H1 (cell line): ENCODE data around the gene C3orf18. TPM values are rescaled to one million over a fixed set of nuclear protein-coding genes. Genes with fewer than 3 reads are reported as not detected.

Experiments used
- CTCF ChIA-PET: fragments of 300-600 bp; sonication (Branson Sonifier 250); formaldehyde crosslinking; loops from one replicate; lab custom pipeline; 2021; ENCODE audit not compliant: partially characterized antibody; lab: Charles Lee
- POLR2A ChIA-PET: fragments of 300-600 bp; sonication (Branson Sonifier 250); formaldehyde crosslinking; loops from one replicate; lab custom pipeline; 2021; ENCODE audit warnings: inconsistent platforms; ENCODE audit not compliant: partially characterized antibody; lab: Charles Lee
- DNase-seq, 2 experiments: peaks; one replicate each; pipeline versions ENCODE4 v3.0.0 to v3.0.0-alpha.2; 2010 to 2022; ENCODE audit warnings: low spot score in 2 of 2, low read depth in 1 of 2, mixed read lengths in 1 of 2
- FAIRE-seq: peaks from 2 replicates; lab custom pipeline; 2011; peaks lifted over from hg19 to GRCh38; lab: Jason Lieb, UNC
- H2AFZ ChIP-seq: 2 replicates; pipeline ENCODE4 v1.8.1; 2012; ENCODE audit warnings: low read length, inconsistent platforms
- H2AK5ac ChIP-seq: 2 replicates; pipeline ENCODE4 v1.6.1; 2013; ENCODE audit warnings: low read depth, low read length
- H2BK120ac ChIP-seq: replicated peaks from 2 replicates; pipeline ENCODE3; 2013; ENCODE audit warnings: low read depth, low read length, inconsistent platforms
- H2BK12ac ChIP-seq: 2 replicates; pipeline ENCODE4 v1.6.1; 2013; ENCODE audit warnings: low read depth, low read length
- H2BK15ac ChIP-seq: 2 replicates; pipeline ENCODE4 v1.6.1; 2013; ENCODE audit warnings: low read length
- H2BK20ac ChIP-seq: 2 replicates; pipeline ENCODE4 v1.6.1; 2013; ENCODE audit warnings: low read length
- H2BK5ac ChIP-seq: 2 replicates; pipeline ENCODE4 v1.6.1; 2013; ENCODE audit warnings: low read depth, low read length
- H3K14ac ChIP-seq: 2 replicates; pipeline ENCODE4 v1.6.1; 2013; ENCODE audit warnings: inconsistent platforms; ENCODE audit not compliant: insufficient read length
- H3K18ac ChIP-seq: 2 replicates; pipeline ENCODE4 v1.6.1; 2013; ENCODE audit warnings: low read length; ENCODE audit errors: extremely low read depth
- H3K23ac ChIP-seq: 2 replicates; pipeline ENCODE4 v1.6.1; 2013; ENCODE audit warnings: inconsistent platforms; ENCODE audit not compliant: insufficient read length
- H3K23me2 ChIP-seq: 2 replicates; pipeline ENCODE4 v1.6.1; 2013; ENCODE audit warnings: low read depth, low read length
- H3K27ac ChIP-seq: 2 replicates; pipeline ENCODE4 v1.6.1; 2011; ENCODE audit warnings: low read depth, low read length, inconsistent platforms
- H3K27me3 ChIP-seq, 4 experiments: replicated peaks in 1 of 4; 1 replicate in 1 of 4; 2 replicates in 3 of 4; pipeline versions ENCODE4 v1.6.1 to v1.8.1; 2011 to 2013; ENCODE audit warnings: low read length in 3 of 4, mild to moderate bottlenecking in 3 of 4, inconsistent platforms in 2 of 4, mixed read lengths in 2 of 4, moderate library complexity in 1 of 4; ENCODE audit not compliant: control insufficient read depth in 3 of 4, insufficient read depth in 3 of 4; ENCODE audit errors: extremely low read depth in 1 of 4
- H3K36me3 ChIP-seq, 4 experiments: 2 replicates each; pipeline versions ENCODE4 v1.6.1 to v1.8.1; 2011 to 2013; ENCODE audit warnings: mild to moderate bottlenecking in 4 of 4, low read length in 3 of 4, moderate library complexity in 2 of 4, control low read depth in 1 of 4, inconsistent platforms in 1 of 4; ENCODE audit not compliant: insufficient read depth in 4 of 4, control insufficient read depth in 2 of 4
- H3K4ac ChIP-seq: replicated peaks from 2 replicates; pipeline ENCODE3; 2013; ENCODE audit warnings: low read length, low read depth, mixed read lengths, inconsistent platforms; ENCODE audit not compliant: insufficient read length
- H3K4me1 ChIP-seq, 4 experiments: replicated peaks in 1 of 4; 1 replicate in 1 of 4; 2 replicates in 3 of 4; pipeline versions ENCODE4 v1.6.1 to v1.8.1; 2011 to 2013; ENCODE audit warnings: low read length in 3 of 4, inconsistent platforms in 2 of 4, mixed read lengths in 1 of 4; ENCODE audit not compliant: insufficient read depth in 4 of 4, control insufficient read depth in 3 of 4
- H3K4me2 ChIP-seq, 2 experiments: 2 replicates each; pipeline versions ENCODE4 v1.6.1 to v1.8.1; 2011 to 2013; ENCODE audit warnings: low read depth in 2 of 2, low read length in 2 of 2, control low read depth in 1 of 2, inconsistent platforms in 1 of 2, mild to moderate bottlenecking in 1 of 2; ENCODE audit not compliant: insufficient read depth in 1 of 2
- H3K4me3 ChIP-seq, 4 experiments: fragments of 200-600, 300-600 bp in 1 of 4; sonication (generic), shearing (Covaris generic), sonication (Bioruptor Twin) in 1 of 4; 2 replicates each; pipeline versions ENCODE4 v1.5.1 to v1.8.1; 2011 to 2016; ENCODE audit warnings: low read length in 4 of 4, low read depth in 3 of 4, control low read depth in 2 of 4, inconsistent platforms in 2 of 4, mild to moderate bottlenecking in 2 of 4, mixed read lengths in 1 of 4, moderate library complexity in 1 of 4; ENCODE audit not compliant: insufficient read depth in 2 of 4; ENCODE audit errors: extremely low read depth in 1 of 4
- H3K56ac ChIP-seq: replicated peaks from 2 replicates; pipeline ENCODE3; 2013; ENCODE audit warnings: low read depth, mild to moderate bottlenecking, mixed read lengths, low read length, inconsistent platforms; ENCODE audit not compliant: insufficient read length
- H3K79me1 ChIP-seq: 2 replicates; pipeline ENCODE4 v1.6.1; 2013; ENCODE audit warnings: low read depth, low read length, control low read depth
- H3K79me2 ChIP-seq, 2 experiments: 2 replicates each; pipeline versions ENCODE4 v1.6.1 to v1.8.1; 2012 to 2013; ENCODE audit warnings: low read length in 2 of 2, mild to moderate bottlenecking in 2 of 2, inconsistent platforms in 1 of 2; ENCODE audit not compliant: insufficient read depth in 2 of 2, control insufficient read depth in 1 of 2
- H3K9ac ChIP-seq, 4 experiments: replicated peaks in 1 of 4; 1 replicate in 1 of 4; 2 replicates in 3 of 4; pipeline versions ENCODE4 v1.6.1 to v1.8.1; 2011 to 2013; ENCODE audit warnings: low read depth in 3 of 4, low read length in 3 of 4, control low read depth in 2 of 4, mild to moderate bottlenecking in 2 of 4, moderate library complexity in 2 of 4, inconsistent platforms in 1 of 4; ENCODE audit errors: extremely low read depth in 1 of 4
- H3K9me3 ChIP-seq, 2 experiments: 2 replicates each; pipeline versions ENCODE4 v1.6.1 to v1.8.1; 2012 to 2013; ENCODE audit warnings: mild to moderate bottlenecking in 2 of 2, moderate library complexity in 2 of 2, control low read depth in 1 of 2, inconsistent platforms in 1 of 2, low read depth in 1 of 2, low read length in 1 of 2, mixed read lengths in 1 of 2; ENCODE audit not compliant: insufficient read depth in 2 of 2
- H4K20me1 ChIP-seq, 2 experiments: replicated peaks in 1 of 2; 2 replicates each; pipeline versions ENCODE3 to v1.8.1; 2011 to 2013; ENCODE audit warnings: inconsistent platforms in 2 of 2, low read length in 2 of 2, mild to moderate bottlenecking in 1 of 2; ENCODE audit not compliant: insufficient read depth in 2 of 2, control insufficient read depth in 1 of 2
- H4K5ac ChIP-seq: 2 replicates; pipeline ENCODE4 v1.6.1; 2013; ENCODE audit warnings: low read length, low read depth, mixed read lengths, inconsistent platforms; ENCODE audit not compliant: insufficient read length
- H4K8ac ChIP-seq: 2 replicates; pipeline ENCODE4 v1.8.0; 2013; ENCODE audit warnings: mild to moderate bottlenecking, moderate library complexity, low read length, inconsistent platforms; ENCODE audit not compliant: insufficient read depth; ENCODE audit errors: extremely low read depth
- H4K91ac ChIP-seq: replicated peaks from 2 replicates; pipeline ENCODE3; 2013; ENCODE audit warnings: low read length, mixed read lengths, inconsistent platforms; ENCODE audit not compliant: insufficient read length
- ZNF274 ChIP-seq: IDR thresholded peaks from 2 replicates; pipeline ENCODE4 v1.7.0; 2012; ENCODE audit warnings: low read length, borderline replicate concordance; ENCODE audit errors: extremely low read depth
- WGBS, 2 experiments: shearing (Covaris generic) in 1 of 2; methylation state at CpG; one replicate each; pipeline versions ENCODE4 v1.1.6 to v1.1.7; 2013 to 2015; ENCODE audit warnings: low lambda C conversion rate in 2 of 2, mixed read lengths in 2 of 2, inconsistent platforms in 1 of 2, low coverage in 1 of 2, missing lambda C conversion rate in 1 of 2; ENCODE audit not compliant: insufficient replicate concordance in 2 of 2, insufficient coverage in 1 of 2, insufficient read length in 1 of 2; ENCODE audit errors: extremely low coverage in 1 of 2, missing lambda C conversion rate in 1 of 2; 5-methylcytosine and 5-hydroxymethylcytosine counted together
- polyA plus RNA-seq, 7 experiments: library from polyadenylated mRNA; depleted of rRNA in 3 of 7; stranded (reverse) in 5 of 7; unstranded in 2 of 7; fragments of >200 nt in 5 of 7; fragments of 200-250 nt in 2 of 7; gene quantifications; 1 replicate in 5 of 7; 2 replicates in 1 of 7; 4 replicates in 1 of 7; pipeline versions ENCODE4 v1.2.1 to v1.2.3, GENCODE V29; 2011 to 2013; ENCODE audit warnings: missing spikeins in 2 of 7, mixed read lengths in 2 of 7
- total RNA-seq: library from RNA; stranded (reverse); fragmentation: NEBNext Ultra II Directional; extraction: Animal tissue kit (Norgen Biotek cat#: 25700); gene quantifications from 2 replicates; pipeline ENCODE4 v1.2.1, GENCODE V29; 2021

C3orf18 gene
- total and polyA plus RNA-seq, 2 of the 8 experiments (the other 6 are each of a cell fraction or from before 2014, with no cell fraction given), result 7.5 to 15.0 TPM

GRCh38 chr3:50603261-50604109 is 35.9 kb upstream of the C3orf18 start:
- H3K79me2 ChIP-seq, result no peaks in the 10 kb centered on the region
- H3K14ac ChIP-seq, result no peak overlapping the region
- H3K56ac ChIP-seq, result no peak overlapping the region
- H2BK5ac ChIP-seq, result no peak overlapping the region
- no peak overlapping the region for H4K5ac ChIP-seq
- H3K9me3 ChIP-seq, result no peaks in the 10 kb centered on the region
- no peak overlapping the region for H3K27ac ChIP-seq
- H3K27me3 ChIP-seq, result peaks cover 0 to 2% (median 0%) of the 10 kb centered on the region in 4 experiments; a peak in 1 of 7 replicates
- H4K91ac ChIP-seq, result no peak overlapping the region
- H3K18ac ChIP-seq, result no peak overlapping the region
- no peak overlapping the region for H2BK15ac ChIP-seq
- H3K4me3 ChIP-seq, result no peak overlapping the region
- no peaks in the 10 kb centered on the region for H3K23me2 ChIP-seq
- peaks cover 3% of the 10 kb centered on the region in 2 experiments for H4K20me1 ChIP-seq
- no peak overlapping the region for H2AFZ ChIP-seq
- no peak overlapping the region for H3K23ac ChIP-seq
- no peak overlapping the region for H2AK5ac ChIP-seq
- ChIA-PET POLR2A (no interaction called here), CTCF (interaction anchor here (1.3 to 50.4 kb wide), 5 partner anchors 11 to 256 kb away, joined by 4 to 1262 read pairs (median 233); partner anchors contain the start of genes C3orf18, DOCK3, HEMK1 and MAPKAPK3)
- H3K79me1 ChIP-seq, result no peaks in the 10 kb centered on the region
- FAIRE-seq (no peak), DNase-seq (no peak)
- no peaks in the 10 kb centered on the region for H3K36me3 ChIP-seq
- H2BK120ac ChIP-seq, result no peak overlapping the region
- no peak overlapping the region for H3K4me2 ChIP-seq
- no peak overlapping the region for H2BK12ac ChIP-seq
- TF ChIP-seq ZNF274, result no peak
- no peak overlapping the region for H4K8ac ChIP-seq
- no peak overlapping the region for H3K9ac ChIP-seq
- no peak overlapping the region for H3K4ac ChIP-seq
- 60% methylated on average over 4 of the region's 4 CpGs; no CpG with 5 or more reads in 1 of the 2 experiments for WGBS, 2 experiments
- no peaks in the 10 kb centered on the region for H3K4me1 ChIP-seq
- no peak overlapping the region for H2BK20ac ChIP-seq
